ENCODE results near the gene TMPRSS12.
"Not testable (repeated sequence)": the region's sequence is repeated elsewhere in the genome, so short reads cannot be mapped to it uniquely, and the experiment has no call there.

GRCh38 chr12:50814921-50815320 is 27.8 kb upstream of the TMPRSS12 start:
- not testable (repeated sequence) for TF ChIP-seq ARNT (IDR thresholded peaks at IDR 0.05); L3MBTL2 (conservative IDR thresholded peaks at IDR 0.05); NFRKB (IDR thresholded peaks at IDR 0.05); ELF4 (IDR thresholded peaks at IDR 0.05); FOXA1 (IDR thresholded peaks at IDR 0.05); SP1 (IDR thresholded peaks at IDR 0.05); LEF1 (IDR thresholded peaks at IDR 0.05; ENCODE audit: borderline replicate concordance); BHLHE40 (IDR thresholded peaks at IDR 0.05; ENCODE audit: borderline replicate concordance); FOXM1 (IDR thresholded peaks at IDR 0.05; ENCODE audit: borderline replicate concordance); HDGF (IDR thresholded peaks at IDR 0.05; ENCODE audit: borderline replicate concordance)

All from HEK293T (cell line).